HepG2 (cell line): ENCODE measurements around the gene ZKSCAN8. TPM values are rescaled to one million over a fixed set of nuclear protein-coding genes. Genes with fewer than 3 reads are reported as not detected.
A peak's percentile ranks its signal among the peaks of the same experiment; 100 is the strongest.

Source experiments
- FOXP4 ChIP-seq: sonication (generic); formaldehyde crosslinking; IDR thresholded peaks from 2 replicates; pipeline ENCODE4 v1.4.0; 2020; ENCODE audit warnings: missing genetic modification reagents
- HMGA1 ChIP-seq: sonication (generic); formaldehyde crosslinking; conservative IDR thresholded peaks from 2 replicates; pipeline ENCODE4 v1.4.0; 2020; ENCODE audit warnings: missing genetic modification reagents
- HNRNPLL ChIP-seq: fragments of 200-400 bp; formaldehyde crosslinking; IDR thresholded peaks from 2 replicates; pipeline ENCODE4 v1.6.1; 2017; ENCODE audit warnings: mild to moderate bottlenecking, low read depth, low read length; ENCODE audit not compliant: poor library complexity, severe bottlenecking
- MAFF ChIP-seq: IDR thresholded peaks from 2 replicates; pipeline ENCODE4 v1.6.1; 2011; ENCODE audit warnings: low read depth, low read length, improper control_type of control experiment
- MEF2D ChIP-seq: sonication (generic); formaldehyde crosslinking; IDR thresholded peaks from 2 replicates; pipeline ENCODE4 v1.5.1; 2020; ENCODE audit warnings: mild to moderate bottlenecking, missing genetic modification reagents
- NFE2L2 ChIP-seq: fragments of 150-350 bp; IDR thresholded peaks from 2 replicates; pipeline ENCODE4 v1.6.1; 2014; ENCODE audit warnings: low read length
- NFKB2 ChIP-seq: sonication (generic); formaldehyde crosslinking; IDR thresholded peaks from 2 replicates; pipeline ENCODE4 v1.4.0; 2020; ENCODE audit warnings: missing genetic modification reagents, borderline replicate concordance
- SKIL ChIP-seq: sonication (generic); formaldehyde crosslinking; IDR thresholded peaks from 2 replicates; pipeline ENCODE4 v1.8.0; 2022; ENCODE audit warnings: missing genetic modification reagents, mild to moderate bottlenecking, moderate library complexity, borderline replicate concordance
- TBX2 ChIP-seq: sonication (generic); formaldehyde crosslinking; IDR thresholded peaks from 2 replicates; pipeline ENCODE4 v1.5.0; 2020; ENCODE audit warnings: missing genetic modification reagents, mild to moderate bottlenecking, borderline replicate concordance
- TRIM24 ChIP-seq: sonication (generic); formaldehyde crosslinking; IDR thresholded peaks from 2 replicates; pipeline ENCODE4 v1.8.0; 2022; ENCODE audit warnings: mild to moderate bottlenecking, missing genetic modification reagents
- ZBTB20 ChIP-seq: sonication (generic); formaldehyde crosslinking; IDR thresholded peaks from 2 replicates; pipeline ENCODE4 v1.8.1; 2023; ENCODE audit warnings: missing genetic modification reagents, low read depth, mild to moderate bottlenecking, borderline replicate concordance
- ZNF33A ChIP-seq: sonication (generic); formaldehyde crosslinking; IDR thresholded peaks from 2 replicates; pipeline ENCODE4 v1.5.1; 2020; ENCODE audit warnings: missing genetic modification reagents, mild to moderate bottlenecking, moderate library complexity, borderline replicate concordance
- ZNF598 ChIP-seq: sonication (generic); formaldehyde crosslinking; IDR thresholded peaks from 2 replicates; pipeline ENCODE4 v1.5.1; 2020; ENCODE audit warnings: mild to moderate bottlenecking, missing genetic modification reagents, borderline replicate concordance
- ZNF768 ChIP-seq: sonication (generic); formaldehyde crosslinking; IDR thresholded peaks from 2 replicates; pipeline ENCODE4 v1.4.0; 2020; ENCODE audit warnings: missing genetic modification reagents
- polyA plus RNA-seq, 8 experiments: library from polyadenylated mRNA; depleted of rRNA in 3 of 8; stranded (reverse) in 7 of 8; unstranded in 1 of 8; fragments of >200 nt; fragmentation: Illumina TruSeq in 4 of 8; extraction: Trizol in 4 of 8; gene quantifications; 2 replicates each; pipeline versions ENCODE4 v1.2.1 to v1.2.3, GENCODE V29; 2011 to 2016; ENCODE audit warnings: low read depth in 4 of 8, missing spikeins in 1 of 8, mixed read lengths in 1 of 8; ENCODE audit not compliant: insufficient read depth in 1 of 8
- total RNA-seq, 5 experiments: library from RNA; depleted of rRNA; stranded (reverse); fragments of >200 nt; fragmentation: Illumina TruSeq; extraction: Trizol; gene quantifications; 2 replicates each; pipeline ENCODE4 v1.2.3, GENCODE V29; 2016; ENCODE audit warnings: low read depth in 1 of 5
- TF ChIP-seq, protein P1 (sequence below): sonication (generic); formaldehyde crosslinking; IDR thresholded peaks from 2 replicates; pipeline ENCODE4 v1.8.1; 2023; ENCODE audit warnings: mild to moderate bottlenecking, moderate library complexity, missing genetic modification reagents
- TF ChIP-seq, protein P2 (sequence below): IDR thresholded peaks from 2 replicates; pipeline ENCODE4 v1.6.1; 2016
- TF ChIP-seq, protein P3 (sequence below): fragments of 450-650 bp; IDR thresholded peaks from 2 replicates; pipeline ENCODE4 v1.6.1; 2017; ENCODE audit warnings: mild to moderate bottlenecking
- TF ChIP-seq, protein P4 (sequence below): sonication (generic); formaldehyde crosslinking; IDR thresholded peaks from 2 replicates; pipeline ENCODE4 v1.4.0; 2020; ENCODE audit warnings: missing genetic modification reagents

Gene ZKSCAN8
- total and polyA plus RNA-seq, 2 of the 13 experiments (the other 11 are each of a cell fraction or from before 2014, with no cell fraction given) = 12.4 to 20.9 TPM

- TF ChIP-seq, protein P1, sequence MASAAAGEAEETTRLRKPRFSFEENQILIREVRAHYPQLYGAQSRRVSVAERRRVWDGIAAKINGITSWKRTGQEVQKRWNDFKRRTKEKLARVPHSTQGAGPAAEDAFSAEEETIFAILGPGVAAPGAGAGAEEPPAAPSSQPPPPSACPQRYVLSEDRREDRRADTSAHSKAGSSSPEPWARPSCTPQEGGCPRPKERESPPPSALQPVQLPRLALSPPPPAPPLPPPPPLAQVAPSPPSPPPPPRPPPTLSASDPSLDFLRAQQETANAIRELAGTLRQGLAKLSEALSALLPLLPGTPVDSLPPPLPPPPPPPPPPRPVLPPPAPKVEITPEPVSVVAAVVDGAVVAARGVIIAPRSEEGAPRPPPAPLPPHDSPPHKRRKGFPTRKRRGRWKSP (CRISPR knock-in tag) = no peak
- TF ChIP-seq ZNF598 (CRISPR knock-in tag) (no peak), SKIL (CRISPR knock-in tag) (no peak), ZBTB20 (CRISPR knock-in tag) (0 out of 2 replicates have a peak, but pooled peaks have one; percentile 19), HNRNPLL (peak; percentile 74), ZNF768 (CRISPR knock-in tag) (no peak), NFE2L2 (no peak), MEF2D (CRISPR knock-in tag) (no peak), TRIM24 (no peak), ZNF33A (CRISPR knock-in tag) (no peak), FOXP4 (CRISPR knock-in tag) (0 out of 2 replicates have a peak, but pooled peaks have one; percentile 19), MAFF (no peak), TBX2 (CRISPR knock-in tag) (no peak), NFKB2 (CRISPR knock-in tag) (0 out of 2 replicates have a peak, but pooled peaks have one; percentile 45), HMGA1 (CRISPR knock-in tag) (no peak)
- TF ChIP-seq, protein P2, sequence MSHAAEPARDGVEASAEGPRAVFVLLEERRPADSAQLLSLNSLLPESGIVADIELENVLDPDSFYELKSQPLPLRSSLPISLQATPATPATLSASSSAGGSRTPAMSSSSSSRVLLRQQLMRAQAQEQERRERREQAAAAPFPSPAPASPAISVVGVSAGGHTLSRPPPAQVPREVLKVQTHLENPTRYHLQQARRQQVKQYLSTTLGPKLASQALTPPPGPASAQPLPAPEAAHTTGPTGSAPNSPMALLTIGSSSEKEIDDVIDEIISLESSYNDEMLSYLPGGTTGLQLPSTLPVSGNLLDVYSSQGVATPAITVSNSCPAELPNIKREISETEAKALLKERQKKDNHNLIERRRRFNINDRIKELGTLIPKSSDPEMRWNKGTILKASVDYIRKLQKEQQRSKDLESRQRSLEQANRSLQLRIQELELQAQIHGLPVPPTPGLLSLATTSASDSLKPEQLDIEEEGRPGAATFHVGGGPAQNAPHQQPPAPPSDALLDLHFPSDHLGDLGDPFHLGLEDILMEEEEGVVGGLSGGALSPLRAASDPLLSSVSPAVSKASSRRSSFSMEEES (CRISPR knock-in tag) = no peak
- TF ChIP-seq, protein P3, sequence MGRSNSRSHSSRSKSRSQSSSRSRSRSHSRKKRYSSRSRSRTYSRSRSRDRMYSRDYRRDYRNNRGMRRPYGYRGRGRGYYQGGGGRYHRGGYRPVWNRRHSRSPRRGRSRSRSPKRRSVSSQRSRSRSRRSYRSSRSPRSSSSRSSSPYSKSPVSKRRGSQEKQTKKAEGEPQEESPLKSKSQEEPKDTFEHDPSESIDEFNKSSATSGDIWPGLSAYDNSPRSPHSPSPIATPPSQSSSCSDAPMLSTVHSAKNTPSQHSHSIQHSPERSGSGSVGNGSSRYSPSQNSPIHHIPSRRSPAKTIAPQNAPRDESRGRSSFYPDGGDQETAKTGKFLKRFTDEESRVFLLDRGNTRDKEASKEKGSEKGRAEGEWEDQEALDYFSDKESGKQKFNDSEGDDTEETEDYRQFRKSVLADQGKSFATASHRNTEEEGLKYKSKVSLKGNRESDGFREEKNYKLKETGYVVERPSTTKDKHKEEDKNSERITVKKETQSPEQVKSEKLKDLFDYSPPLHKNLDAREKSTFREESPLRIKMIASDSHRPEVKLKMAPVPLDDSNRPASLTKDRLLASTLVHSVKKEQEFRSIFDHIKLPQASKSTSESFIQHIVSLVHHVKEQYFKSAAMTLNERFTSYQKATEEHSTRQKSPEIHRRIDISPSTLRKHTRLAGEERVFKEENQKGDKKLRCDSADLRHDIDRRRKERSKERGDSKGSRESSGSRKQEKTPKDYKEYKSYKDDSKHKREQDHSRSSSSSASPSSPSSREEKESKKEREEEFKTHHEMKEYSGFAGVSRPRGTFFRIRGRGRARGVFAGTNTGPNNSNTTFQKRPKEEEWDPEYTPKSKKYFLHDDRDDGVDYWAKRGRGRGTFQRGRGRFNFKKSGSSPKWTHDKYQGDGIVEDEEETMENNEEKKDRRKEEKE = no peak
- TF ChIP-seq, protein P4, sequence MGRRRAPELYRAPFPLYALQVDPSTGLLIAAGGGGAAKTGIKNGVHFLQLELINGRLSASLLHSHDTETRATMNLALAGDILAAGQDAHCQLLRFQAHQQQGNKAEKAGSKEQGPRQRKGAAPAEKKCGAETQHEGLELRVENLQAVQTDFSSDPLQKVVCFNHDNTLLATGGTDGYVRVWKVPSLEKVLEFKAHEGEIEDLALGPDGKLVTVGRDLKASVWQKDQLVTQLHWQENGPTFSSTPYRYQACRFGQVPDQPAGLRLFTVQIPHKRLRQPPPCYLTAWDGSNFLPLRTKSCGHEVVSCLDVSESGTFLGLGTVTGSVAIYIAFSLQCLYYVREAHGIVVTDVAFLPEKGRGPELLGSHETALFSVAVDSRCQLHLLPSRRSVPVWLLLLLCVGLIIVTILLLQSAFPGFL (CRISPR knock-in tag) = no peak
These were observed 65.9 kb downstream of the ZKSCAN8 start (continued) for GRCh38 chr6:28207510-28208110.
